Activated T-helper 17 cell treated with anti-CD3 and anti-CD28 coated beads, Interleukin-2, amount 50 U/mL, for 72 hours (primary cell): ENCODE measurements around the gene BRD1. TPM values are rescaled to one million over a fixed set of nuclear protein-coding genes. Genes with fewer than 3 reads are reported as not detected.

ENCODE experiments used
- ATAC-seq: fragments of 150-1000 bp; cut with Tn5 transposase; replicated peaks from 2 replicates; pipeline ENCODE4 v1.10.0; 2021; ENCODE audit warnings: mild to moderate bottlenecking, moderate library complexity
- H3K27ac Mint-ChIP-seq: one replicate; pipeline ENCODE4 v1.8.0; 2022; ENCODE audit warnings: mixed read lengths
- H3K27me3 Mint-ChIP-seq: one replicate; pipeline ENCODE4 v1.8.0; 2022; ENCODE audit warnings: mixed read lengths
- H3K36me3 Mint-ChIP-seq: one replicate; pipeline ENCODE4 v1.8.0; 2022; ENCODE audit warnings: low read depth, mild to moderate bottlenecking, mixed read lengths
- H3K4me1 Mint-ChIP-seq: one replicate; pipeline ENCODE4 v1.8.0; 2022; ENCODE audit warnings: mixed read lengths
- H3K4me3 Mint-ChIP-seq: one replicate; pipeline ENCODE4 v1.8.0; 2022; ENCODE audit warnings: mild to moderate bottlenecking, mixed read lengths
- H3K9me3 Mint-ChIP-seq: one replicate; pipeline ENCODE4 v1.8.0; 2022; ENCODE audit warnings: mixed read lengths
- total RNA-seq, 2 donors: library from RNA; stranded (reverse); gene quantifications; one replicate each; pipeline ENCODE4 v1.2.3, GENCODE V29; 2022

BRD1 gene
- total RNA-seq, 2 donors from 2014 or later = 43.4 to 43.8 TPM

DNA sequence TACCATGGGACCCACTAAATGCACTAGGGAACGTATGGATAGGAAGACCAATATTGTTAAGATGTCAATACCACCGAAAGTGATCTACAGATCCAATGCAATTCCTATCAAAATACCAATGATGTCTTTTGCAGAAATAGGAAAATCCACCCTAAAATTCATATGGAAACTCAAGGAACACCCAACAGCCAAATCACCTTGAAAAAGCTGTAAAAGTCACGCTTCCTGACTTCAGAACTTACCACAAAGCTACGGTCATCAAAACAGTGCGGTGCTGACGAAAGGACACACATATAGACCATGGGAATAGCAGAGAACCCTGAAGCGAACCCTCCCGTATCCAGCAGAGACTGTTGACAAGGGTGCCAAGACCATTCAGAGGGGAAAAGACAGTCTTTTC is 20.5 kb downstream of the BRD1 start:
- Mint-ChIP-seq H3K4me3 (peak overlapping the region; percentile 76), H3K36me3 (peaks cover 75% of the 10 kb centered on the region), H3K27ac (peak overlapping the region; percentile 83), H3K27me3 (no peaks in the 10 kb centered on the region), H3K9me3 (no peaks in the 10 kb centered on the region), H3K4me1 (peaks cover 48% of the 10 kb centered on the region)
- no peak for ATAC-seq

DNA sequence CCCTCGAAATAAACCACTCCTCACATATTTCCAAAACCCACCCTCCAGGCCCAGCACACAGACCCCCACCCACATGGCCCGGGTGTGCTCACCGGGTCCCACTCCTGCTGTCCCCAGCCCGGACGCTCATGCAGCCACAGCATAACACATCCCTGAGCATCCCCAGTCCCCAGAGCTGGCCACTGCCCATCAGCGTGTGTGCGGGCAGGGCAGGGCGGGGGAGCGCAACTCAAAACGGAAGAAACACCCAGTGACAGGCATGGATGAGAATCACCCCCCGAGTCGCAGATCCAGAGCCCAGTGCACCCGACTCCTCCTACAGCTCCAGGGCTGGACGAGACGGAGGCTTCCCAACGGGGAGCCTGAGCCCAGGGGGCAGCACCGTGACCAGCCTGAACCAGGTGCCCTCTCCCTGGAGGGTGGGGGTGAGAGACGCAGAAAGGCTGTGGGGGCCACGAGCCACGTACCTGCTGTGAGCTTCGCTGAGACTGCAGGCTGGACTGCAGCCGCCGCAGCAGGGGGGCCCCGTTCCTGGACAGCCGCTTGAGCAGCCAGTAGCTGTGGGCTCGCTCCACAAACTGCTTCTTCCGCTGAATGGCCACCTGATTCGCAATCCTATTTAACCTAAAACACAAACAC is 23.8 kb downstream of the BRD1 start:
- H3K9me3 Mint-ChIP-seq = no peaks in the 10 kb centered on the region
- no peak for ATAC-seq
- H3K4me1 Mint-ChIP-seq = peaks cover 30% of the 10 kb centered on the region
- H3K36me3 Mint-ChIP-seq = peaks cover 82% of the 10 kb centered on the region
- H3K27ac Mint-ChIP-seq = no peak overlapping the region
- H3K27me3 Mint-ChIP-seq = no peaks in the 10 kb centered on the region
- no peak overlapping the region for H3K4me3 Mint-ChIP-seq

DNA sequence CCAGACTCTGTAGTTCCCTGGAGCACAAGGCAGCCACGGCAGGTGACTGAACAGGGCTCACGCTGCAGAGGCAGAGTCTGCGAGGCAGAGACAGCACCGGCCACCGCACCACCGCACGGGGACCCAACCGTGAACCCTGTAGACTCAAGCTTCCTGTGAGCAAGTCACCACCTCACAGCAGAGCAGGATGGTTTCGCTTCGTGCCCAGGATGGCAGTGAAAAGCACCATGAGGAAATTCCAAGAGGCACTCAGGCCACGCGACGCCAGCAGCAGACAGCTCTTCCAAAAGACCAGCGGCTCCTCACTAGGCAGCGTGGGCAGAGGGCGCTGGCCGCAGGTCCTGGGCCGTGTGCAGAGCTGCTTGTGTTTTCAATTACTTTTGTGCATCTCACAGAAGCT is 24.5 kb downstream of the BRD1 start:
- ATAC-seq = no peak
- Mint-ChIP-seq H3K27ac (no peak overlapping the region), H3K4me3 (no peak overlapping the region), H3K9me3 (no peaks in the 10 kb centered on the region), H3K4me1 (peaks cover 25% of the 10 kb centered on the region), H3K36me3 (peaks cover 80% of the 10 kb centered on the region), H3K27me3 (no peaks in the 10 kb centered on the region)

DNA sequence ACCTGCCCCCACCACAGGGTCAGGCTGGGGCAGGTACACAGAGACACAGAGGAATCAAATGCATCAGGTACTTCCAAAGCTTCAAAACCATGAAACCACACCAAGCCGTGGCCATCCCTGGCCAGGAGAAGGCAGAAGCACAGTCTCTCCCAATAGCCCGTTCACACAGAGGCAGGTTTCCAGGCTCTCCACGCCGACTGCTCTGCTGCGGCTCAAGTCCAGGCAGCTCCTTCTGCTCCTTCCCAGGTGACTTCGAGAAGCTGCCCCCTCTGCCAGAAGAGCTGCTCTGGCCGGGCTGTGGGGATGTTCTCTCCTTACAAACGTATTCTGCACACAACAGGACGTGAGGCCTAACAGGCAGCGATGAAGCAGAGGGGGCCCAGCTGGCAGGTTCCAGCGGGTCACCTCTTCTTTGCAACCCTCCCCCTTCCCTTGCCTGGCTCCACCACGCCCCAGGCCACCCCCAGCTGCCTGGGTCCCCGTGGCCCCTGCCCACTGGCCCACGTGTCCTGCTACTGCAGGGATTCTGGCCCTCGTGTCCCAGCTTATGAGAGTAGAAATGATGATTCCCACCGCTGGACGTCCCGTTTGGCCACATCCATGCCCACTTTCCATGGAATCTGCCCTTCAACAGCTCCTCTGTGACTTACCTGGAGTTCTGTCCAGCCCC is 26.1 kb downstream of the BRD1 start:
- Mint-ChIP-seq H3K27ac (peak overlapping the region; percentile 43), H3K36me3 (peaks cover 82% of the 10 kb centered on the region)
- no peak for ATAC-seq

DNA sequence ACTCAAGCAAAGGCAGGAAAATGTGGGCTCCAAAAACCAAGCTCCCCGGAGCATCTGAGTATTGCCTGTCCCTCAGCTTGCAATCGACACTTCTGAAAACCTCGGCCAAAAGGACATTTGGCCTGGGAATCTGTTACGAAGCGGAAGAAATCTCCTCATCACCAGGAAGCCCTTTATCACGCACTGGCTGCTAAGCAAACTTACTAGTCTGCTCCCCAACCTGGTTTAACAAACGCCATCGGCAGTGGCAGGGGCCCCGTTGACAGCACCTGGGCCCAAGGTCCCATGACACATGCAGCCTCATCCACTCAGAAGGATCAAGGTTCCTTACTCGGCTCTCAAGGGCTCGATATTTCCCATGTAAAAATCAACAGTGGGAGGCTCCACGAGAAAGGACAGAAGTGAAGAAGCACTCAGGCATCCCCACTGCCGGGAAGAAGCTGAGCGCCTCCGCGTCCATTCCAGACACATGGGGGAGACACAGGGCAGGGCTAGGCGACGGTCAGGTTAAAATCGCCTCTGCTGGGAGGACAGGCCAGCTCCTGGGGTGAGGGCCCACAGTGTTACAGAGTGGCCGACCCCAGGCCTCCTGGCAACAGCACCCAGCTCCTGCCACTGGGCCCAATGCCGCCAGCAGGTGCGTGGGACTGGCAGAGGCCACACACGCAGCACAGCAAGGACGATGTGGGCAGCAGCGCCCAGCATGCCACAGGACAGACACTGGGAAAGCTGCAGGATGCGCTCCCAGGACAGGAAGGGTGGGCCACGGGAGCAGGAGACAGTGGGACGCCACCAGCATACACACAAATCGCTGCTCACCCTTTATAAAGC is 27.1 kb downstream of the BRD1 start:
- H3K27me3 Mint-ChIP-seq = no peaks in the 10 kb centered on the region
- H3K9me3 Mint-ChIP-seq = no peaks in the 10 kb centered on the region
- H3K36me3 Mint-ChIP-seq = peaks cover 84% of the 10 kb centered on the region
- peaks cover 9% of the 10 kb centered on the region for H3K4me1 Mint-ChIP-seq
- peak overlapping the region; percentile 43 for H3K27ac Mint-ChIP-seq
- no peak for ATAC-seq
- no peak overlapping the region for H3K4me3 Mint-ChIP-seq

More for the DNA sequence above, 26.1 kb downstream of the BRD1 start:
- Mint-ChIP-seq H3K9me3 (no peaks in the 10 kb centered on the region), H3K4me3 (no peak overlapping the region), H3K4me1 (peaks cover 14% of the 10 kb centered on the region), H3K27me3 (no peaks in the 10 kb centered on the region)

DNA sequence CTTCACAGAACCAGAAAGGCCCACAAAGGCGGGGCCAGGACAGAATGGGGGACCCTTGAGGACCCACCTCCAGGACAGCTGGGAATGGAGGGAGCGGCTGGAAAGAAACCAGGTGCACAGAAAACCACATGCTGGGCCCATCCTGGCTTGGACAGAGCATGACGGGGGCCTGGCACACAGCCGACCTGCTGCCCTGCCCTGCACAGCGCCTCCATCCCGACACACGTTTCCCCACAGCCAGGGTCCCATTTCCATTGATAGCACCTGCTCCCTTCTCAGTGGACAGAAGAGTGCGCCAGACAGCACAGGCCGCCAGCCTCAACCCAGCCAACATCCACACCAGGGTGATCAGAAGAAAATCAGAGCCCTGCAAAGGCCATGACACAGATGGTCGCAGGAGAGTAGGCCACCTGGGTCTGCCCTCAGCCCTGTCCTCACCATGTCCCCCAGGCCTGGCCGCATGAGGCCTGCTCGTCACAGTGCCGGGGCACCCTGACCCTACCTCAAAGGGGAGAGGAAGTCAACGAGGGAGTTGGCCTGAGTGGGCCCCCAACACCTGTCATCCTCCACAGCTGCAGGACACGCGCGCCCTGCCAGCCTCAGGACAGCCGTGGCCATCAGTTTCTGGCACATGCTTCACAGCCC is 28.1 kb downstream of the BRD1 start:
- Mint-ChIP-seq H3K27me3 (no peaks in the 10 kb centered on the region), H3K4me3 (no peak overlapping the region), H3K9me3 (no peaks in the 10 kb centered on the region), H3K27ac (no peak overlapping the region), H3K4me1 (peaks cover 12% of the 10 kb centered on the region), H3K36me3 (peaks cover 85% of the 10 kb centered on the region)
- ATAC-seq = no peak

DNA sequence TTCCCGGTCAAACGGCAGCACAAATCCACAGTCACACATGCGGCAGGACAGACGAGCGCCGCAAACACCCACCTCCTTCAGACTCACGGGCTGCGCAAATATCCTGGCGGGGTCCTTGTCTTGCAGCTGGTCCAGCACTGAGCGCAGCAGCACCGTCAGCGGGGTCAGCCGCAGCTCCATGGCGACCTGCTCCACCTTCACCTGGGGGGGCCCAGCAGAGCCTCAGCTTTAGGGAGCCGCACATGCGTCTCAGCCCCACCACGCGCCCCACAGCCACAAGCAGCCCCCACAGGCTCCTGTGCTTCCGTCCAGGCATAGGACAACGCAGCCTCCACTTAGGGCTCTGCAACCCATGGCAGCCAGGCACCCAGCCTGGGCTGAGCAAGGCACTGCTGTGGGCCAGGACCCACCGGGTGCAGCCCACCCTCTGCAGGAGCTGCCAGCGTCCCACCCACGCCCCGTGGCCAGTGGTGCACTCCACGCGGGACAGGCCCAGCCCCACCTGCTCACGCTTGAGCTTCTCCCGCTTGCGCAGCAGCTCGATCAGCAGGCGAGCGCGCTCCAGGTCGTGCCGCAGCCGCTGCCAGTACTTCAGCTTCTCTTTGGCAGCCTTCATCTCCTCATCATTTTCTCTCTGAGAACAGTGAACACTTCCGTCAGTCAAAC is 29.1 kb downstream of the BRD1 start:
- Mint-ChIP-seq H3K4me3 (no peak overlapping the region), H3K27me3 (no peaks in the 10 kb centered on the region), H3K4me1 (peaks cover 7% of the 10 kb centered on the region), H3K36me3 (peaks cover 85% of the 10 kb centered on the region), H3K27ac (no peak overlapping the region), H3K9me3 (no peaks in the 10 kb centered on the region)
- ATAC-seq = no peak

DNA sequence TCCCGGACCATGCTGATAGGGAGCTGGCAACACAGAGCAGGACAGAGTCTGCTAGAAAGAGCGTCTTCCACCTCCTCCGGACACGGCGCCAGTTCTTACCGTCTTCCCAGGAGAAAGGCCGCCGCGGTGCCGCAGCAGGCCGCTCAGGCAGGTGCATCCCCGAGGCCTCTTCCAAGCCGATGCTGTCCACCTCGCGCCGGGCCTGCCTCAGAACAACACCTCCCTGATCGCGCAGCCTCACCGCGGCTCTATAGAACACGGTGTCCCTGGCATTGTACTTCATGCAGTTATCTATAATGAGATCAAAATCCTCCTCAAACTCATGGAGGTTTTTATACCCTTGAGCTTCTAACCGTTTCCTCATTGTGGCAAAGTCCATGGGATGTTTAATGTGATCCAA is 30.0 kb downstream of the BRD1 start:
- Mint-ChIP-seq H3K27ac (no peak overlapping the region), H3K4me1 (peaks cover 7% of the 10 kb centered on the region), H3K4me3 (no peak overlapping the region), H3K27me3 (no peaks in the 10 kb centered on the region), H3K36me3 (peaks cover 85% of the 10 kb centered on the region), H3K9me3 (no peaks in the 10 kb centered on the region)
- ATAC-seq = no peak

DNA sequence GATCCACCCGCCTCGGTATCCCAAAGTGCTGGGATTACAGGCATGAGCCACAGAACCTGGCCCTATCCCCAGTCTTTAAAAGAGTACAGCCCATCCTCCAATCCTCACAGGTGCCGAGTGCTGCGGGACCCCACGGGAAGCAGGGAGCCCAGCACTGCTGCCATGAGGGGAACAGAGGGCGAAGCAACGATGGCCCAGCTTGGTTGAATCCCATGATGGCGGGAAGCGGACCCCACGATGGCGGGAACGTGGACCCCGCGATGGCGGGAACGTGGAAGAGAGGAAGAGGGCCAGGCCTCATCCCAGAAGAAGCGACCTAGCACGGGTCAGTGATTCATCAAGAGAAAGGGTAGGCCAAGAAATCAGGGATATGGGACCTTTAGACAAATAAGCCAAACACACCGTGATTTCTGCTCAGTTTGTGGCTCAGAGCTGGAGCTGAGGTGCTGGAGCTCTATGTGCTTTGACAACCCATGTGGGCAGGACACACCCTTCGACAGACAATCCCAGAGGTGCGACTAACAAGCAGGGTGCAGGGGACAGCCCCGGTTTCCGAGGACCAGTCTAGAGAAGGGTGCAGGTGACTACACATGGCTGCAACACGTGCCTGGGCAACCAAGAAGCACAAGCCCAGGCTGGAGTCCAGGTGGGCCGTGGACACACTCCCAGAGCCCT is 30.9 kb downstream of the BRD1 start:
- H3K4me3 Mint-ChIP-seq = no peak overlapping the region
- ATAC-seq = no peak
- peaks cover 8% of the 10 kb centered on the region for H3K4me1 Mint-ChIP-seq
- no peaks in the 10 kb centered on the region for H3K27me3 Mint-ChIP-seq
- no peaks in the 10 kb centered on the region for H3K9me3 Mint-ChIP-seq
- peaks cover 93% of the 10 kb centered on the region for H3K36me3 Mint-ChIP-seq
- H3K27ac Mint-ChIP-seq = no peak overlapping the region

DNA sequence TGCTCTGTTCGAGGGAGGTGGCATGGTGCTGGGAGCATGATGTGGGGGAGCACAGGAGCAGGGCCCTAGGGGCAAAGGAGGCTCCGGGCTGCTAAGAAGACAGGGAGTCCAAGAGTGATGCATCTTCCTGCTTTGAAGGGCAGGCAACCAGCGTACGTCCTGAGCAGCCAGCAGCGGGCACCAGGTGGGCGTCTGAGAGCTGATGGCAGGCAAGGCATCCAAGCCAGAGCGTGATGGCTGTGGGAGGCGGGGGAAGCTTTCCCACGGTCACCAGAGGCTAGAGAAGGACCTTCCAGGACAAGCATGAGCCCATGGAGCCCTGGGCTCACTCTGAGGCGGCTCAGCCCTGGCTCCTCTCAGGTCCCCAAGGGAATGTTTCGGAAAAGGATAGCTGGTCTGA is 32.2 kb downstream of the BRD1 start:
- no peaks in the 10 kb centered on the region for H3K27me3 Mint-ChIP-seq
- peaks cover 97% of the 10 kb centered on the region for H3K36me3 Mint-ChIP-seq
- no peak for ATAC-seq
- no peaks in the 10 kb centered on the region for H3K9me3 Mint-ChIP-seq
- H3K4me1 Mint-ChIP-seq = peaks cover 15% of the 10 kb centered on the region
- no peak overlapping the region for H3K4me3 Mint-ChIP-seq
- peak overlapping the region; percentile 78 for H3K27ac Mint-ChIP-seq

DNA sequence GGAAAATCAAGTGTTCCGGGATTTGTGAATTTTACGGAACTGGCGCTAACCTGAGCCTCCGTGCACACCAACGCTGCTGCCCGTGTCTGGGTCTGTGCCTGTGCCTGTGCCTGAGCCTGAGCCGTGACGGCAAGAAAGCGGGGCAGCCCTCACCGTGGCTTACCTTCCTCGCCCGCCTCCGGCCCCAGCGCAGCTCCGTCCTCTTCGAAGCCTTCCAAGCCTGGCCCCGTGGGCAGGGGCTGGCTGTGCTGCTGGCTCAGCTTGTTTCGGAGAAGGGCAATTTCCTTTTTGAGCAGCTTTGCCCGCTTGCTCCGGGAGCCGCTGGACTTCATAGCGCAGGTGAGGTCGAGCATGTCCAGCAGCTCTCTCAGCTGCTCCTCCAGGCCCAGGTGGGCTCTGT is 33.8 kb downstream of the BRD1 start:
- ATAC-seq = no peak

DNA sequence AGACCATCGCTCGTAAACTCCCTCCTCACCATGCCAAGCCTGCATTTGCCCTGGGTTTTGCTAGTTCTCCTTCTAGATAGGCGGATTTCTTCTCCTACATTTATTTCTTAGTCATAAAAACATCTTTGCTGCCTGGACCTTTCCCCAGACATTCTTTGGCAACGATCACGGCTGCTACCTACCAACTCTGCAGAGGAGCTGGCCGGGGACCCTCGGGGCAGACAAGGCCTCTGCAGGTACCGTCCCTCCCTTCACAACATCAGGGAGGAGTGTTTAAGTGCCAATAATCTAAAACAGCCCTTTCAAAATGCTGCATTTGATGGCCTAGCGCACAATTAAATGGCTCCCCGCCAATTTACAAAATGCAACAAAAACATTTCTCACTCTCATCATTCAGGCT is 34.4 kb downstream of the BRD1 start:
- Mint-ChIP-seq H3K27ac (peak overlapping the region; percentile 11), H3K36me3 (peaks cover 99% of the 10 kb centered on the region), H3K4me3 (no peak overlapping the region), H3K27me3 (no peaks in the 10 kb centered on the region), H3K4me1 (peaks cover 23% of the 10 kb centered on the region), H3K9me3 (no peaks in the 10 kb centered on the region)
- ATAC-seq = no peak

More for the DNA sequence above, 33.8 kb downstream of the BRD1 start:
- Mint-ChIP-seq H3K9me3 (no peaks in the 10 kb centered on the region), H3K27me3 (no peaks in the 10 kb centered on the region), H3K36me3 (peaks cover 96% of the 10 kb centered on the region), H3K4me1 (peaks cover 23% of the 10 kb centered on the region), H3K4me3 (no peak overlapping the region), H3K27ac (no peak overlapping the region)

DNA sequence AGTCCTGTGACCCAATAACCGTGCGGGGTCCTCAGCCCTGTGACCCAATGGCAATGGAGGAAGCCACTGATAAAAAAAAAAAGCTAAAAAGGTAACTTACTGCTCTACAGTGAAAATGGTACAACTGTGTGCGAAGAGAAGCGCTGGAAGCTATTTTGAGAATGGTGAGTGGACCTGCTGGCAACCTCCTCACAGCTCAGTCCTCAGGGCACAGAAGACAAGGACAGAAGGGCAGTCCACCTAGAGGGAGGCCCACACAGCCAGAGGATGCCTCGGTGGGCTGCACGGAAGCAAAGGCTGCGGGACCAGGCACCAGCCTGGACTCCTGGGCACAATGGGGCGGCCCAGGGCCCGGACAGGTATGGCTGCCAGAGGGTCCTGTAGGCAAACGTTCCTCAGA is 35.6 kb downstream of the BRD1 start:
- ATAC-seq = no peak
- Mint-ChIP-seq H3K27me3 (no peaks in the 10 kb centered on the region), H3K9me3 (no peaks in the 10 kb centered on the region), H3K36me3 (peaks cover 99% of the 10 kb centered on the region), H3K4me1 (peaks cover 23% of the 10 kb centered on the region), H3K27ac (peak overlapping the region; percentile 81), H3K4me3 (no peak overlapping the region)
